ENCODE results near the gene NEK11. TPM values are rescaled to one million over a fixed set of nuclear protein-coding genes. Genes with fewer than 3 reads are reported as not detected.
"Not testable (repeated sequence)": the region's sequence is repeated elsewhere in the genome, so short reads cannot be mapped to it uniquely, and the experiment has no call there.

Gene NEK11
- polyA plus RNA-seq, 1 donor from 2014 or later: 1.5 TPM

DNA sequence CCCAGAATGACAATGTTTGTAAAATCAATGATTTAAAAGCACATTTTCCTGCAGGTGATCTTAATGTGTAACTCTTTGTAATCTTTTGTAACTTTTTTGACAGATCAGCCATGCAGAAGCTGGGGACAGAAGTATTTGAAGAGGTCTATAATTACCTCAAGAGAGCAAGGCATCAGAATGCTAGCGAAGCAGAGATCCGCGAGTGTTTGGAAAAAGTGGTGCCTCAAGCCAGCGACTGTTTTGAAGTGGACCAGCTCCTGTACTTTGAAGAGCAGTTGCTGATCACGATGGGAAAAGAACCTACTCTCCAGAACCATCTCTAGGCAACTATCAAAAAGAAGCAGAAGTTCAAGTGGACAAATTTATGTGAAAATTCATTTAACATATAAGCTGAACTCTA is 322.8 kb downstream of the NEK11 start:
- peaks cover 0 to 5% (median 2%) of the 10 kb centered on the region in 3 donors for H3K9me3 Mint-ChIP-seq
- peaks cover 6 to 13% (median 10%) of the 10 kb centered on the region in 3 donors for H3K4me1 Mint-ChIP-seq
- no peak overlapping the region for H3K4me3 Mint-ChIP-seq
- H3K27me3 Mint-ChIP-seq: no peaks in the 10 kb centered on the region
- peaks cover 6% of the 10 kb centered on the region for H3K36me3 Mint-ChIP-seq
- no peak overlapping the region for H3K27ac Mint-ChIP-seq

DNA sequence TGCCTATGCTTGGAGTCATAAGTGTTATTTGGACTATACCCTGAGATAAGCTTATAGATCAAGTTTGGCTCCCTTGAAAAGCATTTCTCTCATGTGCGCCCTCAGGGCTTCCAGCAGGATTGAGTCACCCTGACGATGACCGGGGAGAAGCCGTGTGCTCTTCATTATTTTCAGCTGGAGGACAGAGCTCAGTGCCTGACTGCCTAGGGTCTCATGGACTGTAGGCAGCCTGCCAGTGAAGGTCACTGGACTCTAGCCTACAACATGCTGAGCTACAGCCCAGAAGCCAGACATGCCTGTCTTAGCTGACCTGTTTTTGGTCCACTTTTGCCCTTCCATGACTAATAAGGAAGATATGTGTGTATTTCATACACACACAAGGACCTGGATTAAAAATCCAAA is 323.3 kb downstream of the NEK11 start:
- peaks cover 6 to 13% (median 10%) of the 10 kb centered on the region in 3 donors for H3K4me1 Mint-ChIP-seq
- peaks cover 0 to 5% (median 2%) of the 10 kb centered on the region in 3 donors for H3K9me3 Mint-ChIP-seq
- H3K4me3 Mint-ChIP-seq: no peak overlapping the region
- H3K27ac Mint-ChIP-seq: no peak overlapping the region
- peaks cover 6% of the 10 kb centered on the region for H3K36me3 Mint-ChIP-seq
- H3K27me3 Mint-ChIP-seq: no peaks in the 10 kb centered on the region

DNA sequence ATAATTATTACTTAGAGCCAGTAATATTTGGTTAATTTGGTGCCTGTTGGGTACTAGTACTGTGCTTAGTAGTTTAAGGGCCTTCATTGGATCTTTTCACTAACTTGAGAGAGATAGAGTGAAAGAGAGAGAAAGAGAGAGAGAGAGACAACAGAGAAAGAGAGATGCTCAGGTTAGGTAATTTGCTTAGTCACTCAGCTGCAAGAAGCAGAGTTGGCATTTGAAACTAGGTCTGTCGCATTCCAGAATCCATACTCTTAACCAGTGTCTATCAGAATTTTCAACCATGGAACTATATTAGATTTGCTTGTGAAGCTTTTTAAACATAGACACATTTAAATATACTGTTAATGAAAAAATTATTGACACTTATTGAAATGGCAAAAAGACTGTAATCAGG is 323.8 kb downstream of the NEK11 start:
- Mint-ChIP-seq H3K36me3 (peaks cover 6% of the 10 kb centered on the region), H3K4me3 (no peak overlapping the region), H3K27ac (no peak overlapping the region)

DNA sequence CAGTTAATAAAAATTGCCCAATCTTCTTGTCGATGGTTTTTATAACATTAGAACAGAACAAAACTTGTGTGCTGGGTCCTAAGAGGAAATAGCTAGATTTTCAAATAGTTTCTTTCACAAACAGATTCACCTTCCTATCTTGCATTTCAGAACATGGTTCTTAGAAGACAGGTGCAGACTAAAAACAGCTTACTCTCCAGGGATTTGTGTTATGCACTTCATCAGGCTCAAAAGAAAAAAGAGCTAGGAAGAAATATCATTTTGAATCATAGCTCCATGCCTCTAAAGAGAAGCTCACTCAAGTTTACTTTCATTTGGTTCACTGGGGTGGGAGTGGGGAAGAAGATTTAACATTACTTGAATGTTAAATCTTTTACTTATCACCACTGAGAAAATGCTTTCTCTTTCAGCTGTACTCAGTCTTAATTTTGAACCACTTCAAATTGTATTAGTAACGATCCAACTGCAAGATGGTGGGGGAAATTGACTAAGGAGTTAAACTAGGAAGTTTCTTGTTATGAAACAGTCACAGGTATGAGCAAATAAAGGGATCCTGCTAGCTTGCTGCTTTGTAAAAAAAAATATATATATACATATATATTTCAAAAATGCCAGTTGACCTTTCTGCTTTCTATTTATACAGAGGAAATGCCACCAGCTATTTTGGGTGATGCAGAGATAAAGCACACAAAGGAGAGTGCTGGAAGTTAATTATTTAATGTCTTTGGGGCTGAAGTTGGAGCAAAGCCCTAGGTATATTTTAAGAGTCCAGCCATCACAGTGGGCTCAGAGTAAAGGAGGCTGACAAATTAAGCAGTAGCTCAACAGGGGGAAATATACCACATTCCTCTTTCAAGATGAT is 326.6 kb downstream of the NEK11 start:
- Mint-ChIP-seq H3K27me3 (peaks cover 4% of the 10 kb centered on the region), H3K4me3 (peak overlapping the region in 2 of 4 donors; percentile 12 to 61), H3K9me3 (no peaks in the 10 kb centered on the region), H3K4me1 (peaks cover 6 to 13% (median 10%) of the 10 kb centered on the region in 3 donors), H3K36me3 (peaks cover 9% of the 10 kb centered on the region), H3K27ac (no peak overlapping the region)

More for the DNA sequence above, 323.8 kb downstream of the NEK11 start:
- Mint-ChIP-seq H3K9me3 (peaks cover 0 to 2% (median 2%) of the 10 kb centered on the region in 3 donors), H3K4me1 (peaks cover 6 to 13% (median 10%) of the 10 kb centered on the region in 3 donors), H3K27me3 (no peaks in the 10 kb centered on the region)

DNA sequence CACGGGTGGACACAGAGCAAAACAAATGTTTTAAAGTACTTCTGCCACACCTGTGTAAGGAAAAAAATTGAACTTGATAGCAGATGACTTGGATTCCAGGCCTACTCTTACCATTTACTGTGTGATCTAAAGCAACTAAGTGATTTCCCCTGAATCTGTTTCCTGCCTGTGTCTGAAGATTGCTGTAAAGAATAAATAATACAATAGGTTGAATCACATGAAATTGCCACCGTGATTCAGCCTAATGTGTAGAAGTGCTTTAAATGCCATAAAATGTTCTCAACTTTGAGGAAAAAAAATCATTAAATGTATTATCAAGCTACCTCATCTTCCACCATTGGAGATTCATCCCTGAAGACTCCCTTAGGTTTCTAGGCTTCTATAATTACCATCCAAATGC is 327.3 kb downstream of the NEK11 start:
- H3K4me3 Mint-ChIP-seq: no peak overlapping the region
- H3K36me3 Mint-ChIP-seq: peaks cover 5% of the 10 kb centered on the region
- peaks cover 6 to 13% (median 10%) of the 10 kb centered on the region in 3 donors for H3K4me1 Mint-ChIP-seq
- H3K9me3 Mint-ChIP-seq: no peaks in the 10 kb centered on the region
- H3K27me3 Mint-ChIP-seq: peaks cover 4% of the 10 kb centered on the region
- H3K27ac Mint-ChIP-seq: no peak overlapping the region

DNA sequence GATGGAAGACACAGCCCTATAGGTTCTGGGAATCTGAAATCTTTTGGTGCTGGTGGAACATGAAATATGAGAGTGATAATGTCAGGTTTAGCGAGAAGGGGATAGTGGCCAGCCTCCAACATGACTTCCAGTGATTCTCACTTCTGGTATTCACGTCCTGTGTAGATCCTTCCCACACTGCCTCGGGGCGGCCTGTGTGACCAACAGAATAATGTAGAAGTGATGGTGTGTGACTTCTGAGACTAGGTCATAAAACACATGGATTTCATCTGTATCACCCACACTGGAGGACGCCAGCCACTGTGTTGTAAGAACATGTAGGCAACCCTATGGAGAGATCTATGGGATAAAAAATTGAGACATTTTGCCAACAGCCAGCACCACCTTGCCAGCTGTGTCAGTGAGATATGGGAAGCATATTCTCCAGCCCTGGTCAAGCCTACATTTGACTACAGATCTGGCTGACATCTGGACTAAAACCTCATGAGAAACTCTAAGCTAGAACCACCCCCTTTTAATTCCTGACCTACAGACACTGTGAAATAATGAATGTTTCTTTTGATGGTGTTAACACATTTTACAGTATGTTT is 329.4 kb downstream of the NEK11 start:
- Mint-ChIP-seq H3K36me3 (peaks cover 5% of the 10 kb centered on the region), H3K4me1 (peaks cover 6 to 13% (median 13%) of the 10 kb centered on the region in 3 donors), H3K4me3 (no peak overlapping the region), H3K27ac (peak overlapping the region in 1 of 3 donors; percentile 39), H3K27me3 (peaks cover 7% of the 10 kb centered on the region), H3K9me3 (no peaks in the 10 kb centered on the region)

DNA sequence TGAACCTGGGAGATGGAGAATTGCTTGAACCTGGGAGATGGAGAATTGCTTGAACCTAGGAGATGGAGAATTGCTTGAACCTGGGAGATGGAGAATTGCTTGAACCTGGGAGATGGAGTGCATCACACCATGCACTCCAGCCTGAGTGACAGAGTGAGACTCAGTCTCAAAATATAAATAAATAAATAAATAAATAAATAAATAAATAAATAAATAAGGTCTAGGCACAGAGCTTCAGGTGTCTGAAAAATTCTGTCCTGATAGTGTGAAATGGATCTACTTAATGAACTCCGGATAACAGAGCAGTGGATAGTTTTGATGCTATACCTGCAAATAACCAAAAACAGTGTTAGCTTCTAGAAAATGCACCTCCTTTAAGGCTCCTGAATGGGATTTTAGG is 330.6 kb downstream of the NEK11 start:
- no peak overlapping the region for H3K4me3 Mint-ChIP-seq

DNA sequence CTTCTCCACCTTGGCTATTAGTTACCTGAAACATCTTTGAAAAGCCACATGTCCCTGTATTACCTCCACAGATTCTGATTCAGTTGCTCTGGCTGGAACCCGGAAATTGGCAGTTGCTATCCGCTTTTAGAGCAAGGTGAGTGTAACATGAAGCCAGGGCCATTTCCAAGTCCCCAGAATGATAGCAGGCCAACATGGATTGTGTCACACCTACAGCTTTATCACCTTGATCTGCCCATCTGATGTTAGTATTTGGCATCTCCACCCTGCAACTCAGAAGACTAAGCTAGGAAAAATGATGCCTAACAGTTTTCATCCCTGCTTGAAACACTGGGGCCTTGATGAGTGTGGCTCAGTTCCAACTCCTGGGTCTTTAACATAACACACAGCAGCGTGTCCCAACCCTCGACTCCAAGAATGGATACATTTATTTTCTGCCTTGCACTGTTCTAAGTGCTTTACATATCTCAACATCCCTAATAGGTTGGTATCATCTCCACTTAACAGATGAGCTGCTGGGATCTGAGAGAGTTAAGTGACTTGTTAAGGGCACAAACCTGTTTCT is 333.6 kb downstream of the NEK11 start:
- Mint-ChIP-seq H3K4me1 (peaks cover 0 to 5% (median 3%) of the 10 kb centered on the region in 3 donors), H3K27me3 (peaks cover 27% of the 10 kb centered on the region), H3K27ac (no peak overlapping the region), H3K9me3 (no peaks in the 10 kb centered on the region), H3K36me3 (peaks cover 3% of the 10 kb centered on the region), H3K4me3 (no peak overlapping the region)

More for the DNA sequence above, 330.6 kb downstream of the NEK11 start:
- Mint-ChIP-seq H3K27ac (no peak overlapping the region), H3K9me3 (no peaks in the 10 kb centered on the region), H3K27me3 (peaks cover 15% of the 10 kb centered on the region), H3K4me1 (peaks cover 6 to 14% (median 13%) of the 10 kb centered on the region in 3 donors), H3K36me3 (peaks cover 3% of the 10 kb centered on the region)

DNA sequence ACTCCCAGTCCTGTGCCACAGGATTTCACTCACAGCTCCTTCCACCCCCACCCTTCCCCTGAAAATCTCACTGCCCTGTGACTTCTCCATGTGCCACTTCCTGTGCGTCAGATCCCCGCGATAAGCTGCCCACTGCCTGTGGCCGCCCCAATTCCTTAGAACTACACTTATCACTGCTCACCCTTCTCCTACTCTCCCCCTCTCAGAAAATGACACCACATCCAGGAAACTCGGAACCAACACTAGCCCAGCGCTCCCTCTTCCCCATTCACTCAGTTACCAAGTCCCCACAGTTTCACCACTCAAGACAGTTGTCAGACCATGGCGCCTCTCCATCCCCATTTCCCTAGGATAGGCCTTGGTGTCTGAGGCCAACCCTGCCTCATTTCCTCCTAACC is 334.4 kb downstream of the NEK11 start:
- Mint-ChIP-seq H3K27me3 (peaks cover 29% of the 10 kb centered on the region), H3K4me3 (peak overlapping the region; percentile 42 to 86 (median 81)), H3K27ac (peak overlapping the region in 1 of 3 donors; percentile 79)
- H3K4me1 Mint-ChIP-seq, H3K36me3 Mint-ChIP-seq, H3K9me3 Mint-ChIP-seq: not testable (repeated sequence)

DNA sequence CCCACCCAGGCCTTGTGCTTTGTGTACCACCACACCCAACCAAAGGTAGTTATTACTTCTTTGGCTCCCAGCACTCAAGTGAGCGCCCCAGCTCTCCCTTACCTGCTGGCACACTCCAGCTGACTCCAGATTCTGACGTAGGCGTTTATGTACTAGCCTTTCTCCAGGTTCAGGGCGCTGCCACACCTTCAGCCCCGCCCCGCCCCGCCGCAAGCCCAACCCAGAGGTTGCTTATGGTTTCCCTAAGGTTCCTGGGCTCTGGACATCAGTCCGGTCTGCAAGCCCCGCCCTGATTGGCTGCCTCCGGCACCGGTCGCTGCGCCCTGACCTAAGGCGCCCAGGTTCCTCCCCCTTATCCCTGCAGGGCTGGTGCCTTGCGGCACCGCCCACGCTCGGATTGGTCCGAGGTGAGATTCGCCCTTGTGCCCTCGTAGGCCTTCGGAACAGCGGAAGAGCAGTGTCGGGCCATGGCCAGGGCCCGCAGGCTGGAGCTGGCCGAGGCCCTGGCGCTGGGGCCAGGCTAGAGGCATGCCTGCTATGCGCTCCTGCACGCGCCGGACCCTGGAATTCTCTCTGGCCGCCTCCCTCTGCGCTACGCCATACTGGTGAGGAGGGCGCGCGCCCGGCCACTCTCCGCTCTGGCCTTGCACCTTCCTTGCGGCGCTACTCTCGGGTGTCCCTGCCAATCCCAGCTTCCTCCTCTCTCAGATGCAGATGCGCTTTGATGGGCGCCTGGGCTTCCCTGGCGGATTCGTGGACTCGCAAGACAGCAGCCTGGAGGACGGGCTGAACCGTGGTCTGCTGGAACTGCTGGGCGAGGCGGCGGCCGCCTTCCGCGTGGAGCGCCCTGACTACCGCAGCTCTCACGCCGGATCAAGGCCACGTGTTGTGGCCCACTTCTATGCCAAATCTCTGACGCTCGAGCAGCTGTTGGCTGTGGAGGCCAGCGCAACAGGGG is 335.1 kb downstream of the NEK11 start:
- H3K27me3 Mint-ChIP-seq: peaks cover 25% of the 10 kb centered on the region
- H3K36me3 Mint-ChIP-seq: peaks cover 2% of the 10 kb centered on the region
- H3K9me3 Mint-ChIP-seq: no peaks in the 10 kb centered on the region
- H3K4me1 Mint-ChIP-seq: peaks cover 0 to 5% (median 3%) of the 10 kb centered on the region in 3 donors
- H3K4me3 Mint-ChIP-seq: peak overlapping the region; percentile 42 to 93 (median 81)
- peak overlapping the region in 1 of 3 donors; percentile 79 for H3K27ac Mint-ChIP-seq

DNA sequence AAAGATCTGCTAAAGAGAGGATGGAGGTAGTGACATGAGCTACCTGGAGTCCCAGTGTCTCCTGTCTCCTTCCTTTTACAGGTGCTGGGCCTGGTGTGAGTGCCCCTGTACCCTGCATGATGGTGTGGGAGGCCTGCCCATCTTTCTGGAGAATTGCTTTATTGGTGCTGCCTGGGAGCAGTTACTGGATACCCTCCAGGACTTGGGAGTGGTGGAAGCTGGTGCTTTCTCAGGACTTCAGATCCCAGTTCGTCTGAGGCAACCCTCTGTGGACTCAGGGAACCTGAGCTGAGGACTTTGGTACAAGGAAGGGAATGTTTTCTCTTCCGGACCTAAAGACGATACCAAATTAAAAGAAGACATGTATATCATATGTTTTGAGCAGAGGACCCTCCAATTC is 336.6 kb downstream of the NEK11 start:
- H3K36me3 Mint-ChIP-seq: no peaks in the 10 kb centered on the region
- no peak overlapping the region for H3K27ac Mint-ChIP-seq
- no peaks in the 10 kb centered on the region for H3K9me3 Mint-ChIP-seq
- H3K4me1 Mint-ChIP-seq: peaks cover 0 to 5% (median 3%) of the 10 kb centered on the region in 3 donors
- no peak overlapping the region for H3K4me3 Mint-ChIP-seq
- H3K27me3 Mint-ChIP-seq: peaks cover 25% of the 10 kb centered on the region

DNA sequence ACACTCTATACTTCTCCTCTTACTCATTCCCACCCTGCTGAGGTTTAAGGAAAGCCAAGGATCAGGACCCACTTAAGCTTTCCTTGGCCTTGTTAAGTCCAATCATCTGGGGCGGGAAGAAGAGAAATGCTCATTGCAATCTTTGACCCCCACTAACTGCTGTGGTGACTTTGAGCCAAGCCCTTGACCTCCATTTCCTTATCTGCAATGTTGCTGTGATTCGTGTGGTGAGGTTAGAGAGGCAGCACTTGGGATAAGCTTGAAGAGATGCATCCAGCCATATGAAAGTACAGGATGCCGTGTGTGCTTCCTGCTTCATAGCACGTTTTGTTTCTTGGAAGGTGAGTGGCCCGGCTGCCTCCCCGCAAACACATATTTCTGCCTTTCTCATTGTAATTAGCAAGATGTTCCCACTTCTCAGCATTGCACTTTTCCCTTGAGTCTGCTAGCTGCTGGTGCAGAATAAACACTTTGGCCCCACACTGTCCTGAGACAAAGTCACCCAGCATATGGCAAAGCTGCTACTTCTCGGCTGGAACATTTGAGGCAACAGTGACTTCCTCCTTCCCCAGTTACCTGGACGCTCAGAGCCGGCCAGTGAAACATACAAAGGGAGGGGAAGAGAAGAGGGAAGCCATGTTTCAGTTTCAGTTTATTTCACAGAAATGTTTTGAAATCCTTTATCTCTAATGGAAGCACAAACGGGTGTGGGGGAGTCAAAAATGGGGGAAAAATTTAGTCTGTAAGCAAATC is 344.4 kb downstream of the NEK11 start:
- no peaks in the 10 kb centered on the region for H3K27me3 Mint-ChIP-seq
- peaks cover 4 to 9% (median 7%) of the 10 kb centered on the region in 3 donors for H3K4me1 Mint-ChIP-seq
- H3K36me3 Mint-ChIP-seq: no peaks in the 10 kb centered on the region
- H3K4me3 Mint-ChIP-seq: peak overlapping the region in 2 of 4 donors; percentile 49 to 84
- no peaks in the 10 kb centered on the region for H3K9me3 Mint-ChIP-seq
- H3K27ac Mint-ChIP-seq: peak overlapping the region in 1 of 3 donors; percentile 72

DNA sequence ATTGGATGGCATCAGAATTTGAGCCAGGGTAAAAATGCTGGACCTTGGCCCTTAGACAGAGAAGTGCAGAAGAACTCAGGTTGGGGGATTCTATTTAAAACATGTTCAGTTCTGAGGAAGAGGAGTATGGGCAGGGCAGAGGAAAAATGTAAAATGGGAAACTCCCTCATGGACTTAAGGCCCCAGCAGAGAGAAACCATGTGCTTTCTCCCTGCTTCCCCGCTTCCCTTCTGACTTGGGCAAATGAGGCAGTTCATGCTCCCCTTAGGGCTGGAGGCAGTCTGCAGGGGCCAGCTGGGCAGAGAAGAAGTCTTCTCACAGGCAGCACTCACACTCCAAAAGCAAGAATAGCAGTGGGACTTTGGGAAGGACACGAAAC is 345.0 kb downstream of the NEK11 start:
- peaks cover 4 to 9% (median 7%) of the 10 kb centered on the region in 3 donors for H3K4me1 Mint-ChIP-seq
- H3K9me3 Mint-ChIP-seq: no peaks in the 10 kb centered on the region
- H3K4me3 Mint-ChIP-seq: peak overlapping the region in 2 of 4 donors; percentile 49 to 84
- no peaks in the 10 kb centered on the region for H3K36me3 Mint-ChIP-seq
- peak overlapping the region in 1 of 3 donors; percentile 11 for H3K27ac Mint-ChIP-seq
- H3K27me3 Mint-ChIP-seq: no peaks in the 10 kb centered on the region

DNA sequence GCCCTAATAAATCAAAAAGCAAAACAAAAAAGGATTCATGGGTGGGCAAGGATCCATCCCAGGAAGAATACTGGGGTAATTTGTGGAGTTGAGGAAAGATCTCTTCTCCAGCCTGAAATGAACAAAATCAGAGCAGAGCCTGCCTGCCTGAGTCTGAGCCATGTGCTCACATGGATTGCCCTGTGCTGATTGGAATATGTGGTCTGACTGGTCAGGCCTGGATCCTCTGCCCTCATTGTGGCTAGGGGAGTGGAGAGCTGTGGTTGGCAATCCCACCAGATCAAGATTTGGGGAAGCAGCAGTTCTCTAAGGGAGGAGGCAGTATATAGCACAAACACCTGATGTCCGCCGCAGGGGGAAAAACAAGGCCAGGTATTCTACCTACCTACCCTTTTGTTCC is 348.1 kb downstream of the NEK11 start:
- H3K27ac Mint-ChIP-seq: no peak overlapping the region
- no peak overlapping the region for H3K4me3 Mint-ChIP-seq
- H3K27me3 Mint-ChIP-seq: no peaks in the 10 kb centered on the region
- H3K36me3 Mint-ChIP-seq: peaks cover 4% of the 10 kb centered on the region
- H3K4me1 Mint-ChIP-seq: peaks cover 4 to 9% (median 7%) of the 10 kb centered on the region in 3 donors
- no peaks in the 10 kb centered on the region for H3K9me3 Mint-ChIP-seq
